ENCODE results near the gene PRPF18.

The PRPF18 gene

GRCh38 chr10:13644866-13645265 is 58.1 kb downstream of the PRPF18 start:
- DNase-seq = no peak

- no peak for DNase-seq
These were observed 61.7 kb downstream of the PRPF18 start for GRCh38 chr10:13648425-13648824.

- DNase-seq = no peak
These were observed 63.2 kb downstream of the PRPF18 start for GRCh38 chr10:13649844-13650520.

- DNase-seq = no peak
These were observed 64.2 kb downstream of the PRPF18 start for GRCh38 chr10:13650961-13651360.

- no peak for DNase-seq
These were observed 65.4 kb downstream of the PRPF18 start for GRCh38 chr10:13651969-13652720.

GRCh38 chr10:13652860-13653259 is 66.1 kb downstream of the PRPF18 start:
- no peak for DNase-seq

- no peak for DNase-seq
These were observed 67.5 kb downstream of the PRPF18 start for GRCh38 chr10:13654118-13654830.

GRCh38 chr10:13654846-13655245 is 68.1 kb downstream of the PRPF18 start:
- DNase-seq = no peak

GRCh38 chr10:13656337-13657100 is 69.8 kb downstream of the PRPF18 start:
- DNase-seq = no peak

- DNase-seq = no peak
These were observed 70.4 kb downstream of the PRPF18 start for GRCh38 chr10:13657101-13657680.

- DNase-seq = no peak
These were observed 71.5 kb downstream of the PRPF18 start for GRCh38 chr10:13658264-13658663.

- DNase-seq = no peak
These were observed 72.3 kb downstream of the PRPF18 start for GRCh38 chr10:13658871-13659685.

GRCh38 chr10:13659887-13660550 is 73.3 kb downstream of the PRPF18 start:
- DNase-seq = peak; percentile 70

GRCh38 chr10:13660551-13660920 is 73.8 kb downstream of the PRPF18 start:
- peak; percentile 68 for DNase-seq

- no peak for DNase-seq
These were observed 74.5 kb downstream of the PRPF18 start for GRCh38 chr10:13661256-13661655.

- DNase-seq = no peak
These were observed 78.9 kb downstream of the PRPF18 start for GRCh38 chr10:13665516-13666262.

- DNase-seq = no peak
These were observed 81.4 kb downstream of the PRPF18 start for GRCh38 chr10:13668126-13668525.

- no peak for DNase-seq
These were observed 82.6 kb downstream of the PRPF18 start for GRCh38 chr10:13669182-13669855.

GRCh38 chr10:13669901-13670300 is 83.1 kb downstream of the PRPF18 start:
- DNase-seq = no peak

- no peak for DNase-seq
These were observed 83.5 kb downstream of the PRPF18 start for GRCh38 chr10:13670311-13670710.
